Mucosa of stomach (tissue), 1 donor: ENCODE data around the gene CCNJL.

Experiments used
- H3K27me3 ChIP-seq: one replicate; pipeline ENCODE4 v1.7.0; 2013; ENCODE audit warnings: mild to moderate bottlenecking, low read length; ENCODE audit not compliant: control insufficient read depth, insufficient read depth
- H3K36me3 ChIP-seq: one replicate; pipeline ENCODE4 v1.7.0; 2013; ENCODE audit warnings: low read length; ENCODE audit not compliant: control insufficient read depth, insufficient read depth
- H3K4me1 ChIP-seq: one replicate; pipeline ENCODE4 v1.7.0; 2013; ENCODE audit warnings: mild to moderate bottlenecking, low read length; ENCODE audit not compliant: control insufficient read depth, insufficient read depth
- H3K4me3 ChIP-seq: one replicate; pipeline ENCODE4 v1.7.0; 2013; ENCODE audit warnings: low read length
- H3K9ac ChIP-seq: one replicate; pipeline ENCODE4 v1.7.0; 2013; ENCODE audit warnings: mild to moderate bottlenecking, low read length, moderate library complexity
- H3K9me3 ChIP-seq: one replicate; pipeline ENCODE4 v1.7.0; 2013; ENCODE audit warnings: mild to moderate bottlenecking, low read length, moderate library complexity; ENCODE audit not compliant: control insufficient read depth
- donor health status: Pancreatic carcinoma.

Gene CCNJL

DNA sequence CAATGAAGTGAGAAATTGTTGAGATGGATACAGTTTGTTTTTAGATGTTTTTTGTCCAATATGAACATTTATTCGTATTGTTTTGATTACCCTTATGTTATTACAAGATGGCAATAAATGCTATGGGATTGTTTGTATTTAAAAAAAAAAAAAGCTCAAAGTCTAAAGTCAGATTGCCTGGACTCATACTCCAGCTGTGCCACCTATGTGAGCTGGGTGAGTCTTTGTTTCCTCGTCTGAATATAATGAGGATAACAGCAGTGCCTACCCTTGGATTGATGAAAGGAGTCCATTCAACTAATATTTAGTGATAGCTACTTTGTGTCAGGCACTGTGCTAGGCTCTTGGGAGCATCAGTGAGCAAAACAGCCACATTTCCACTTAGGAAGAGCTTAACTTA, 14.6 kb upstream of the CCNJL start:
- no peaks in the 10 kb centered on the region for H3K9me3 ChIP-seq
- no peak overlapping the region for H3K9ac ChIP-seq
- no peaks in the 10 kb centered on the region for H3K27me3 ChIP-seq
- no peaks in the 10 kb centered on the region for H3K36me3 ChIP-seq
- peaks cover 7% of the 10 kb centered on the region for H3K4me1 ChIP-seq
- H3K4me3 ChIP-seq = no peak overlapping the region

DNA sequence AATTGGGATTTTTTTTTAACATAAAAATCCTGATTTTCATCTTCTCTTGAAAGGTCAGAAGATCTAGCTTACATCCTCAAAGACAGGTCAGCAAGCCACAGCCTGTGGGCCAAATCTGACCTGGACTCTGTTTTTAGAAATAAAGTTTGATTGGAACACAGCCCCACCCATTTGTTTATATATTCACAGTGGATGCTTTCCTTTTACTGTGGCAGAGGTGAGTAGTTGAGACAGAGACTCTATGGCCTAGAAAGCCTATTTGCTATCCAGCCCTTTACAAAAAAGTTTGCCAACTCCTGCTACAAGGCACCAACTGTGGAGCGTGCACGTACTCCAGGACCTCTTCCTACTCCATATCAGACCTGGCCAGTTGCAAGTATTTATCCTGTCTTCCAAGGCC, 13.4 kb upstream of the CCNJL start:
- no peak overlapping the region for H3K9ac ChIP-seq
- H3K4me3 ChIP-seq = no peak overlapping the region
- H3K4me1 ChIP-seq = peaks cover 7% of the 10 kb centered on the region
- no peaks in the 10 kb centered on the region for H3K27me3 ChIP-seq
- no peaks in the 10 kb centered on the region for H3K9me3 ChIP-seq
- no peaks in the 10 kb centered on the region for H3K36me3 ChIP-seq

DNA sequence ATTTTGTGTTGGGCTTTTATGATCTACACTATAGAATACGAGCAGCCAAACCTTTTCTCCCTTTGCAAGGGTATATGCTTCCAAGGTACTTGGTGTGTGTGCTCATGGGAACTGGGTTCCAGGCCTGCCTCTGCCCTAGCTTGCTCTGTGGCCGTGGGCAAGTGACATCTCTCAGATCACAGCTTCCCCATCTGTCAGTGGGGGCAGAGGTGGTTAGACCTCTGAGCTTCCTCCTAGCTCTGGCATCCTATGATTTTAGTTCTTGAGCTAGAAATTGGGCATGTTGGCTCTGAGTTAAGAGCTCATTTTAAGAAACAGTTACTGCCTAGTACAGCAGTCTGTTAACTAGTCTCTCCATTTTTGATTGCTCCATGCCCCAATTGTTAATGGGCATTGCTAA, 12.5 kb upstream of the CCNJL start:
- H3K4me3 ChIP-seq = no peak overlapping the region
- peaks cover 7% of the 10 kb centered on the region for H3K4me1 ChIP-seq
- no peak overlapping the region for H3K9ac ChIP-seq
- no peaks in the 10 kb centered on the region for H3K36me3 ChIP-seq
- H3K9me3 ChIP-seq = no peaks in the 10 kb centered on the region
- peaks cover 3% of the 10 kb centered on the region for H3K27me3 ChIP-seq

DNA sequence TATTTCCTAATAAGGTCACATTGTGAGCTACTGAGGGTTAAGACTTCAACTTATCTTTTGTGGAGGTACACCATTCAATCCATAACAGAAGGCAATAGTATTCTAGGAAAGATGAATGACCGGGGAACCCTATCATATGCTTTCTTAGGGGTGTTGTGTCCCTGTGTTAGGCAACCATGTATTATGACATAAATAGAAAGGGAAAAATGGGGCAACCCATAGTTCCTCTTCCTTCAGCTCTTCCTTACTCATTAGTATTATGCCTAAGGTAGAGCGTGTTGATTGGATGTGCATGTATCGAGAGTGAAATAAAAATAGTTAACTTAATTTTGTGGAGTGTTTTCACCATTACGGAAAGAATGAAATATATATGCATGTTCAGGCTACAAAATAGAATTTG, 6.0 kb upstream of the CCNJL start:
- Histone ChIP-seq H3K9me3 (no peaks in the 10 kb centered on the region), H3K36me3 (no peaks in the 10 kb centered on the region), H3K9ac (no peak overlapping the region), H3K4me1 (peaks cover 8% of the 10 kb centered on the region), H3K27me3 (peaks cover 3% of the 10 kb centered on the region), H3K4me3 (no peak overlapping the region)

DNA sequence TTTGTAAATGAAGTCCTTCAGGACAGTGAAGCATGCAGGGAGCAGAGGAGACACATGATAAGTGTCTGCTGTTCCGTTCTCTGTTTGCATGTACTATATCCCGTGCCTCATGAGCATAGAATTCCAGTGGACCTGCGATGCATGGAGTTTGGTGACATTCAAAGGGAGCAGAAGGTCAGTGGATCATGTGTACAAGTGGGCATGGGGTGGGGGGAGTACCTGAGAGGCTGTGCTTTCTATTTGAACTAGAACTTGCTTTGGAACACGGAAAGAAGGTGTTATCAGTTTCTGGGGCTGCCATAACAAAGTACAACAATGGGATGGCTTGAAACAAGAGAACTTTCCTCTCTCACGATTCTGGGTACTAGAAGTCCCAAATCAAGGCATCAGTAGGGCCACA, 5.1 kb upstream of the CCNJL start:
- peaks cover 8% of the 10 kb centered on the region for H3K4me1 ChIP-seq
- H3K27me3 ChIP-seq = peaks cover 12% of the 10 kb centered on the region

DNA sequence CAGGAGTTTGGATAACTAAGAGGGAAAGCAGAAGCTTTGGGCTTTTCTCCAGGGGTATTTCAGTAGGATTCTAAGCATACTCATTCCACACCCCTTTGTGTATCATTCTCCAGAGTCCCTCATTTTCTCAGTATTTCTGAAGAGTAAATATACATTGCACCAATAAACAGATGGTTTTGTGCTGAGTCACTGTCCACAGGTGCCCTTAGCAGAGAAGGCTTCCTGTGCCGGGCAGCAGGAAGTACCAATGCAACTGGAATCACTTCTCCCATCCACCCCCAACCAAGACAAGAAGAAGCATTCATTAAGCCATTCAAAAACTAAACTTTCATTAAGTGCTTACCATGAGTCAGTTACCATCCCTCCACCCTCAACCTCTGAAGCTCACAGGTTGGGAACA, 3.6 kb upstream of the CCNJL start:
- Histone ChIP-seq H3K4me1 (peaks cover 15% of the 10 kb centered on the region), H3K36me3 (no peaks in the 10 kb centered on the region), H3K9me3 (no peaks in the 10 kb centered on the region), H3K9ac (no peak overlapping the region), H3K4me3 (no peak overlapping the region), H3K27me3 (peaks cover 26% of the 10 kb centered on the region)

More for the DNA sequence above, 5.1 kb upstream of the CCNJL start:
- Histone ChIP-seq H3K4me3 (no peak overlapping the region), H3K9ac (no peak overlapping the region), H3K9me3 (no peaks in the 10 kb centered on the region), H3K36me3 (no peaks in the 10 kb centered on the region)

DNA sequence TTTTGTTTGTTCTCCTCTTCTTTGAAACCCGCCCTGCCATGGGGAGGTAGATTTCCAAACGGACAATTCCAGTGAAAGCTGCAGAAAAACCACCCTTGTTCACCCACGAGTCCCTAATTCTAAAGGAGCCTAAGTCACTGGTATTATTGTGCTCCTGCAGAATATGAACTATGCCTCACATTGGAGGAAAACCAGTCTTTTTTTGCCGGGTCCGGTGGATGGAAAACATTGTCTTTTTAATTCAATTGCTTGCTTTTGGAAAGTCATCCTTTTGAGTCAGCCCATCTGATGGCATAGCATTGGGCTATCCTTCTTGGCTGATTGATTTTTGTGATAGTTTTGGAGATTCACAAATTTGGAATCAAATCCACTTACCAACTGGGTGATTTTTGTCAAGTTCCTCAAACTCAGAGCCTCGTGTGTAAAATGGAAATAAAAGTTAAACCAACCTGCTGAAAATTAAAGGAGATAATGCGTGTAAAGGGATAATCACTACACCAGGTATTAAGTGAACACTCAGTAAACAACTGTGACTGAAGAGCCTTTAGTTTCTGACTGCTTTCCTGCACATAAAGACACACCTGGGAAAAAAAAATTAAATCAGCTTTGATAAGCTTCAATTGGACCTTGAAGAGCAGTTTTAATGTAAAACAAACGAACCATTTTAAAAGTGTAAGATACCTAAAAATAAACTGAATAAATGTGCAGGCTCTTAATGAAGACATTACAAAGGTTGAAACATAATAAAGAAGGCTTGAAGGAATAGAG, 780 bp upstream of the CCNJL start:
- Histone ChIP-seq H3K4me3 (no peak overlapping the region), H3K9ac (no peak overlapping the region), H3K27me3 (peaks cover 38% of the 10 kb centered on the region), H3K4me1 (peaks cover 15% of the 10 kb centered on the region), H3K36me3 (no peaks in the 10 kb centered on the region), H3K9me3 (no peaks in the 10 kb centered on the region)

DNA sequence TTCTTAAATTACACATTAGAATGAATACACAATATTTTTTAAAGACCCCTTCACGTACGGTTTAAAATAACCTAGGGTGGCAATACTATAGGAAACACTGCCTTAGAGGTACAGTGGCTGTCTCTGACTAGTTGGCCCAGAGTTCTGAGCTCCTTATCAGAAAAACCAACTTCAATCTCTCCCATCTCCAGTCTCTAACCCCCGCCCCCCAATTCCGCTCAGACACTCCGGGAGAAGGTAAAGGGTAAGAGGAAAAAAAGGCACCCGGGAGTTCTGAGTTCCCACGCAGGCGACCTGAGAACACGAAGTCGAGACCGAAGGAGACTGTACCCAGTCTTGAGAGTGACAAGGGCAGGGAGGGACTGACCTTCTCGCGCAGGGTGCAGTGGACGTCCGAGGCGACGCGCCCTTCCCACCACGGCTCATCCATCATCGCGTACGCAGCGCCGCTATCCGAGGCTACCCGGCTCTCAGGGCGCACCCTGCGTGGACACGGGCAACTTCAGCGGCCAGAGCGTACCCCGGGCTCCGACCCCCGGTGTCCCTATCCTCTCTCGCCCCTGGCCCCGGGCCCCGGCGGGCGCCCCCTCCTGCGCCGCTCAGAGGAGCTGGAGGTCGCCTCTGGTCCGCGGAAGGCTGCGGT, 752 bp downstream of the CCNJL start:
- H3K4me1 ChIP-seq = peaks cover 21% of the 10 kb centered on the region
- H3K27me3 ChIP-seq = peaks cover 38% of the 10 kb centered on the region
- H3K9ac ChIP-seq = no peak overlapping the region
- H3K9me3 ChIP-seq = no peaks in the 10 kb centered on the region
- no peak overlapping the region for H3K4me3 ChIP-seq
- H3K36me3 ChIP-seq = no peaks in the 10 kb centered on the region

DNA sequence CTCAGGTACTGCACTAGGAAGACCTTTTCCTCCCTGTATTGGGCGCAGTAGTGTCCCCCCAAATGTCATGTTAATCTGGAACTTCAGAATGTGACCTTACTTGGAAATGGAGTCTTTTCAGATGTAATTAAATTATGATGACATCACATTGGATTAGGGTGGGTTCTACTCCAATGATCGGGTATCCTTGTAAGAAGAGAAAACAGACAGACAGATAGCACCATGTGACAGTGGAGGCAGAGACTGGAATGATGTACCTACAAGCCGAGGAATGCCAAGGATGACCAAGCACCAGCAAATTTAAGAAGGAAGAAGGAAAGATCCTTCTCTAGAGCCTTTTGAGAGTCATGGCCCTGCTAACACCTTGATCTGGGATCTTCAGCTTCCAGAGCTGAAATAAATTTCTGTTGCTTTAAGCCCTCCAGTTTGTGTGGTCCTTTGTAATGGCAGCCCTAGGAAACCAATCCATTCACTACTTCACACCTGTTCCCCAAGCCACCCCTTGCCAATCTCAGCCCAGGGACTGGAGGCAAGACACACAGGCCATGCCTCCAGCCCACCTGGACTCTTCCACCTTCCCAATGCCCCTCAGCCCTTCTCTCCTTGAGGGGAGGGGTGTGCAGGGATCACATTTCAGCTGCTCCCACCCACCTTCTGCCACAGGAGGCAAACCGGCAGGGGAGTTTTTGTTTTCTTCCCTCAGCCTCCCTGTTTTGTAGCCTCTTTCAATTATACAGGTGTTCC, 1.6 kb downstream of the CCNJL start:
- Histone ChIP-seq H3K4me3 (no peak overlapping the region), H3K4me1 (peaks cover 20% of the 10 kb centered on the region), H3K36me3 (no peaks in the 10 kb centered on the region), H3K9ac (no peak overlapping the region), H3K9me3 (no peaks in the 10 kb centered on the region), H3K27me3 (peaks cover 38% of the 10 kb centered on the region)

DNA sequence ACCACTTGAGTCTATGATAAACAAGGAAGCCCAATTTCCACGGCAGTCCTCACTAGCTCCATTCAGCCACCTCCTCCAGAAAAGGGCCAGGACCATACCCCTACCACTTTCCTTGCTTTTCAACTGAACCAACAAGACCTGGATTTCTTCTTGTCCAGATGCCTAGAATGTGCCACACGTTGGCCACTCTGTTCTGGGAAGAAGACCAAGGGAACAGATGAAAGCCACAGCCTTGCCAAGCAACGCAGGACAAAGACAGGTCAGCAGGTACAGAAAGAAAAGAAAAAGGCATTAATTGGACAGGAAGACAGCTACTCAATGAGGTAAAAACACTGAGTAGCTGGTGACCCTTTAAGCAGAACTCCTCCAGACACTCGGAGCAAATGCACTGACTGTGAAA, 2.2 kb downstream of the CCNJL start:
- no peak overlapping the region for H3K9ac ChIP-seq
- no peaks in the 10 kb centered on the region for H3K36me3 ChIP-seq
- H3K4me1 ChIP-seq = peaks cover 19% of the 10 kb centered on the region
- peaks cover 38% of the 10 kb centered on the region for H3K27me3 ChIP-seq
- no peak overlapping the region for H3K4me3 ChIP-seq
- H3K9me3 ChIP-seq = no peaks in the 10 kb centered on the region

DNA sequence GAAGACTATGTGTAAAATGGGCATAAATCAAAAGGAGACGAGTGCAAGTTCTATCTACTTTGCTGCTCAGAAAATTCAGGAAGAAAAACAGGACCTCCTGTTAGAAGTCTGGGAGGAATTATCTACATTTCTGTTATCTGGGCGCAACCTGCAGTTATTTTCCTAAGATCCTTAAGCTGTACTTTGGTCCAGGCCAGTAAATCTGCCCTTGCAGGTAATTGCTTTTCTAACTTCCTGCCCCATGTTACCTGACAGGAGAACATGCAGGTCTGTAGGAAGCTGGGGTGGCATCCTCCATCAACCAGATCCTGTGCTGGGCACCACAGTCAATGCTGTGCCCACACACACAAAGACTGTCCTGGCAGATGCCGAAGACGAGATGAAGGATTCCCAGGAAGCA, 5.7 kb downstream of the CCNJL start:
- no peak overlapping the region for H3K4me3 ChIP-seq
- no peak overlapping the region for H3K9ac ChIP-seq
- peaks cover 14% of the 10 kb centered on the region for H3K4me1 ChIP-seq
- H3K36me3 ChIP-seq = no peaks in the 10 kb centered on the region
- no peaks in the 10 kb centered on the region for H3K9me3 ChIP-seq
- H3K27me3 ChIP-seq = peaks cover 22% of the 10 kb centered on the region

DNA sequence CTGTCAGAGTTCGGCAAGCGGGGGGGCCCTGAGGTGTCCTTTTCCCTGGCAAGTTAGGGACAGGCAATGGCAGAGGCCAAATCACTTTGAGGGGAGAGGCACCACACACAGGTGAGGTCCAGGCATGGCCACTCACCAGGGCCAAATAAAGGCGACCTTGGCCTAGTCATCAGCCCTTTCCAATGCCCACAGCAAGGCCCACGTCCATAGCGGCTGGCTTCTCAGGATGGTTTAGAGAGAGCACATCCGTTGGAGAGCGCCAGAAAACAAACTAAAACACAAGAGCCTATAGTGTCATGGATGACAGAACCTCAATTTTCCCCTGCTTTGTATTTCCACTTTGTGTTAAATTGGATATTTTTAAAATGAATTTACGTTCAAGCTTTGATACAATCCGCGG, 7.0 kb downstream of the CCNJL start:
- H3K36me3 ChIP-seq = no peaks in the 10 kb centered on the region
- H3K4me3 ChIP-seq = no peak overlapping the region
- no peak overlapping the region for H3K9ac ChIP-seq
- peaks cover 8% of the 10 kb centered on the region for H3K27me3 ChIP-seq
- H3K9me3 ChIP-seq = no peaks in the 10 kb centered on the region
- peaks cover 12% of the 10 kb centered on the region for H3K4me1 ChIP-seq
